HEK293T (cell line): ENCODE data around the gene TJAP1.

ENCODE experiments used
- FOXA1 ChIP-seq: fragments of 450-650 bp; IDR thresholded peaks from 2 replicates; pipeline ENCODE4 v1.6.1; 2016; ENCODE audit warnings: mild to moderate bottlenecking
- HDGF ChIP-seq: fragments of 450-650 bp; IDR thresholded peaks from 2 replicates; pipeline ENCODE4 v1.6.1; 2017; ENCODE audit warnings: antibody characterized with exemption, borderline replicate concordance
- LEF1 ChIP-seq: fragments of 450-650 bp; IDR thresholded peaks from 2 replicates; pipeline ENCODE4 v1.6.1; 2017; ENCODE audit warnings: mild to moderate bottlenecking, borderline replicate concordance
- NFRKB ChIP-seq: fragments of 450-650 bp; IDR thresholded peaks from 2 replicates; pipeline ENCODE4 v1.6.1; 2016; ENCODE audit warnings: mild to moderate bottlenecking, moderate library complexity
- SP1 ChIP-seq: fragments of 450-650 bp; IDR thresholded peaks from 2 replicates; pipeline ENCODE4 v1.6.1; 2017
- ZNF384 ChIP-seq: fragments of 450-650 bp; IDR thresholded peaks from 2 replicates; pipeline ENCODE4 v1.6.1; 2016

DNA sequence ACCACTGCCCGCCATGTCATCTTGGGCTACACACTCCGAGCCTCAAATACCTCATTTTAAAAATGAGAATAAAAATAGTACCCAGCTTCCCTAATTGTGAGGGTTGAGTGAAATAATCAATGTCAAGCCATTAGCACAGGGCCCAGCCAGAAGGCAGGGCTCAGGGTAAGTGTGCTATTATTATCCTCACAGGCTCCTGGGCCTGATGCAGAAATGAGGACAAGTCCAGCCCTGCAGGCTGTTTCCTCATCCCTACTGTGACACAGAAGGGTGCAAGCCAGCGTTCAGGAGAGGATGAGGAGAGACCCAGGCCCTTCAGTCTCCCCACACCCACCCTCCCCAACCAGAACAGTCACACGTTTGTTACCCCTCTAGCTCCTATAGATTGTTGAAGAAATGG lies 26.0 kb upstream of the TJAP1 start:
- TF ChIP-seq NFRKB (no peak), ZNF384 (no peak), SP1 (no peak), HDGF (no peak), FOXA1 (no peak), LEF1 (no peak)
